Measurements from ENCODE around the gene SHISAL1. TPM values are rescaled to one million over a fixed set of nuclear protein-coding genes. Genes with fewer than 3 reads are reported as not detected.
A peak's percentile ranks its signal among the peaks of the same experiment; 100 is the strongest.

Gene SHISAL1
- total RNA-seq: 7.6 TPM

GRCh38 chr22:44312766-44313165 is at the start of gene SHISAL1:
Gene SHISAL1 (minus strand): TSS chr22:44312951. CDS start chr22:44300945, 12,006 bp downstream.
- Histone ChIP-seq H3K27me3 (no peaks in the 10 kb centered on the region), H3K4me1 (peaks cover 55% of the 10 kb centered on the region), H3K9me3 (no peaks in the 10 kb centered on the region), H3K27ac (peak within 1 kb of the TSS; percentile 92), H3K4me3 (peak within 1 kb of the TSS; percentile 27 to 45), H3K36me3 (no peaks in the 10 kb centered on the region)
- DNase-seq (ENCODE audit: extremely low spot score in 2 of 2): no peak
- intact Hi-C loops (cut with DNase I): no loop called here
- TF ChIP-seq POLR2A (IDR thresholded peaks at IDR 0.05) (no peak), POLR2AphosphoS5 (IDR thresholded peaks at IDR 0.05; ENCODE audit: insufficient read depth in 1 of 2, low read depth in 1 of 2) (peak in 1 of 2 donors; percentile 73)
- TF ChIP-seq, protein P1, sequence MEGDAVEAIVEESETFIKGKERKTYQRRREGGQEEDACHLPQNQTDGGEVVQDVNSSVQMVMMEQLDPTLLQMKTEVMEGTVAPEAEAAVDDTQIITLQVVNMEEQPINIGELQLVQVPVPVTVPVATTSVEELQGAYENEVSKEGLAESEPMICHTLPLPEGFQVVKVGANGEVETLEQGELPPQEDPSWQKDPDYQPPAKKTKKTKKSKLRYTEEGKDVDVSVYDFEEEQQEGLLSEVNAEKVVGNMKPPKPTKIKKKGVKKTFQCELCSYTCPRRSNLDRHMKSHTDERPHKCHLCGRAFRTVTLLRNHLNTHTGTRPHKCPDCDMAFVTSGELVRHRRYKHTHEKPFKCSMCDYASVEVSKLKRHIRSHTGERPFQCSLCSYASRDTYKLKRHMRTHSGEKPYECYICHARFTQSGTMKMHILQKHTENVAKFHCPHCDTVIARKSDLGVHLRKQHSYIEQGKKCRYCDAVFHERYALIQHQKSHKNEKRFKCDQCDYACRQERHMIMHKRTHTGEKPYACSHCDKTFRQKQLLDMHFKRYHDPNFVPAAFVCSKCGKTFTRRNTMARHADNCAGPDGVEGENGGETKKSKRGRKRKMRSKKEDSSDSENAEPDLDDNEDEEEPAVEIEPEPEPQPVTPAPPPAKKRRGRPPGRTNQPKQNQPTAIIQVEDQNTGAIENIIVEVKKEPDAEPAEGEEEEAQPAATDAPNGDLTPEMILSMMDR (IDR thresholded peaks at IDR 0.05): no peak

DNA sequence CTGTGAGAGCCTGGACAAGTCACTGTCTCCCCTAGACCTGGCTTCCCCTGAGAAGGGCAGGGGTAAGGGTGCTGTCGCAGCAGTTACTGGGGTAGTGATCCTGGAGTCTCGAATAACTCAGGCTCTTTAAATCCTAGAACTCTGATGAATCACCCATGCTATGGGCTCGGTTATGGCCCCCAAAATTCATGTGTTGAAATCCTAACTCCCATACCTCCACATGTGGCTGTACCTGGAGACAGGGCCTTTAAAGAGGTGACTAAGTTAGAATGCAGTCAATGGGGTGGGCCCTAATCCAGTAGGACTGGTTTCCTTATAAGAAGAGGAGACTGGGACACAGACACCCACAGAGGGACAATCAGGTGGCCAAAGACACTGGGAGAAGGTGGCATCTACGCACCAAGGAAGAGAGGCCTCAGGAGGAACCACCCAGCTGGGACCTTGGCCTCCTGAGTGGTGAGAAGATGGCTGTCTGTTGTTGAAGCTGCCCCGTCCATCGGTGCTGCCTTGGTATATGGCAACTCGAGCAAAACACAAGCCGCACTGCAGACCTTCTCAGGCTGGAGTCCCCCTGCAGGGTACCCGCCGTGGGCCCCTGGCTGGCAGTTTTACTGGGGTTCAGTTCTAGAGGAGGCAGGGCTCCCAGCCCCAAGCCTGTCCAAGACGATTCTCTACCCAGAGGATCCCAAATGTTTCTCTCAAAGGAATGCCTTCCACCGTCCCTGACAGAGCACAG is 48.8 kb upstream of the SHISAL1 start:
- no peaks in the 10 kb centered on the region for H3K9me3 ChIP-seq
- H3K36me3 ChIP-seq: no peaks in the 10 kb centered on the region
- H3K27me3 ChIP-seq: no peaks in the 10 kb centered on the region
- peaks cover 57% of the 10 kb centered on the region for H3K4me1 ChIP-seq
- peak overlapping the region; percentile 36 for H3K27ac ChIP-seq
- H3K4me3 ChIP-seq: no peak overlapping the region
- intact Hi-C loops (cut with DNase I): no loop called here
- TF ChIP-seq, protein P1 (IDR thresholded peaks at IDR 0.05): no peak
- TF ChIP-seq POLR2A (IDR thresholded peaks at IDR 0.05): no peak
- no peak for DNase-seq (ENCODE audit: extremely low spot score in 2 of 2)

- H3K4me3 ChIP-seq: no peak overlapping the region
- H3K4me1 ChIP-seq: peaks cover 57% of the 10 kb centered on the region
- DNase-seq (ENCODE audit: extremely low spot score in 2 of 2): no peak
These were observed 48.1 kb upstream of the SHISAL1 start for GRCh38 chr22:44360668-44361381.

DNA sequence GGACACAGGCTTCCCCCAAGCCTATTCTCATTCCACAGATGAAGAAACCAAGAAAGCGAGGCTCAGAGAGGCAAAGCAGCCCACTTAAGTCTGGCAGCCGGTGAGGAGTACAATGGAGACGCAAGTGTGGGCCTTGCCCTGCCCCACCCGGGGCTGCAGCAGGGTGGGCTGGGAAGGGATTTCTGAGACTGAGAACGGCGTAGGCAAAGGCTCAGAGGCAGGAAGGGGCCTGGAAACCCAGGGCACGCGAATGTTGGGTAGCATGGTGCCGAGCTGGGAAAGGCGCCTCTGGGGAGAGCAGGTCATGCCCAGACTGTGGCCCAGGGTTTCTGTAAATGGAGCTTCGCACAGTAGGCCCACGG is 47.5 kb upstream of the SHISAL1 start:
- TF ChIP-seq POLR2AphosphoS5 (IDR thresholded peaks at IDR 0.05; ENCODE audit: insufficient read depth in 1 of 2, low read depth in 1 of 2): no peak
- H3K4me3 ChIP-seq: no peak overlapping the region
- intact Hi-C loops (cut with DNase I): no loop called here
- peaks cover 56% of the 10 kb centered on the region for H3K4me1 ChIP-seq
- DNase-seq (ENCODE audit: extremely low spot score in 2 of 2): no peak
- H3K27me3 ChIP-seq: no peaks in the 10 kb centered on the region
- peak overlapping the region; percentile 46 for H3K27ac ChIP-seq
- H3K9me3 ChIP-seq: no peaks in the 10 kb centered on the region
- no peaks in the 10 kb centered on the region for H3K36me3 ChIP-seq

More at GRCh38 chr22:44360668-44361381, 48.1 kb upstream of the SHISAL1 start:
- Histone ChIP-seq H3K36me3 (no peaks in the 10 kb centered on the region), H3K9me3 (no peaks in the 10 kb centered on the region), H3K27me3 (no peaks in the 10 kb centered on the region), H3K27ac (peak overlapping the region; percentile 36)
- TF ChIP-seq, protein P1 (IDR thresholded peaks at IDR 0.05): no peak
- TF ChIP-seq POLR2AphosphoS5 (IDR thresholded peaks at IDR 0.05; ENCODE audit: insufficient read depth in 1 of 2, low read depth in 1 of 2): peak; percentile 15 to 47
- intact Hi-C loops (cut with DNase I): no loop called here

DNA sequence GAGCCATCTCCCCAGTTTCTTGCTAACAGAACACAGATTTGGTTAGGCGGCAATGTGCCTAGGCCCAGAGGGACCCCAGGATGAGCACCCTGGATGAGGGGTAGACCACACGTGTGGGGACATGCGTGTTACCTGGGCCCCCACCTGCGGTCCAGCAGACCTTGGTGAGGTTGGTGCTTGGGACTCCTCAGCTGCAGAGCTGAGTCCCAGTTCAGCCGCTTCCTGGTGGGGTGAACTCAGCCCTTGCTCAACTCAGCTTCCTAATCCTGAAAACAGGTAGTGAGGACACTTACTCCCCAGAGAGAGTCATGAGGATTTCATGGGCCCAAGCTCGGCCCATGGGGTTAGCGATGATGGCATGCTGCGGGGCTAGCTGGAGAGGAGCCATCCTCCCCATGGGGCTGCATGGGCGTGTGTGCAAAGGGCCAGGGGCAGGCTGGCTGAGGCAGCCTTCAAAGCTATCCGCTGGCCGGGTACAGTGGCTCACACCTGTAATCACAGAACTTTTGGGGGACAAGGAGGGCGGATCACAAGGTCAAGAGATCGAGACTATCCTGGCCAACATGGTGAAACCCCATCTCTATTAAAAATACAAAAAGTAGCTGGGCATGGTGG is 46.9 kb upstream of the SHISAL1 start:
- no peaks in the 10 kb centered on the region for H3K27me3 ChIP-seq
- intact Hi-C loops (cut with DNase I): no loop called here
- H3K36me3 ChIP-seq: no peaks in the 10 kb centered on the region
- H3K9me3 ChIP-seq: no peaks in the 10 kb centered on the region
- H3K27ac ChIP-seq: peak overlapping the region; percentile 46
- no peak overlapping the region for H3K4me3 ChIP-seq
- no peak for DNase-seq (ENCODE audit: extremely low spot score in 2 of 2)
- H3K4me1 ChIP-seq: peaks cover 49% of the 10 kb centered on the region
- TF ChIP-seq POLR2AphosphoS5 (IDR thresholded peaks at IDR 0.05; ENCODE audit: insufficient read depth in 1 of 2, low read depth in 1 of 2): no peak
- TF ChIP-seq POLR2A (IDR thresholded peaks at IDR 0.05): no peak
- TF ChIP-seq, protein P1 (IDR thresholded peaks at IDR 0.05): no peak
